Left renal cortex interstitium (tissue), 4 donors: ENCODE results near the gene PODNL1. TPM values are rescaled to one million over a fixed set of nuclear protein-coding genes. Genes with fewer than 3 reads are reported as not detected.
"Not testable (repeated sequence)": the region's sequence is repeated elsewhere in the genome, so short reads cannot be mapped to it uniquely, and the experiment has no call there.

Experiments used
- DNase-seq, 4 donors: peaks; one replicate each; pipeline ENCODE4 v3.0.0-alpha.2; 2013; ENCODE audit warnings: low read depth in 4 of 4, low spot score in 2 of 4, missing footprints in 1 of 4
- polyA plus RNA-seq, 4 donors: library from polyadenylated mRNA; unstranded; fragments of 120-200 nt; gene quantifications; one replicate each; pipeline ENCODE4 v1.2.1, GENCODE V29; 2013; ENCODE audit not compliant: insufficient read length in 4 of 4

PODNL1 gene
- polyA plus RNA-seq, 4 donors: 0.93 to 1.8 (median 1.3) TPM

GRCh38 chr19:13931391-13932148 is 6.6 kb downstream of the PODNL1 start:
- DNase-seq: no peak

- no peak for DNase-seq
Observed at GRCh38 chr19:13930402-13930801, 7.8 kb downstream of the PODNL1 start.

GRCh38 chr19:13929956-13930355 is 8.3 kb downstream of the PODNL1 start:
- DNase-seq: no peak

GRCh38 chr19:13929340-13929739 is 8.9 kb downstream of the PODNL1 start:
- DNase-seq: no peak

- no peak for DNase-seq
Observed at GRCh38 chr19:13926715-13927114, 11.5 kb downstream of the PODNL1 start.

- no peak for DNase-seq
Observed at GRCh38 chr19:13926010-13926409, 12.2 kb downstream of the PODNL1 start.

- no peak for DNase-seq
Observed at GRCh38 chr19:13923194-13923987, 14.8 kb downstream of the PODNL1 start.

- DNase-seq: not testable (repeated sequence)
Observed at GRCh38 chr19:13922118-13922517, 16.1 kb downstream of the PODNL1 start.

- no peak for DNase-seq
Observed at GRCh38 chr19:13920940-13921747, 17.1 kb downstream of the PODNL1 start.

- no peak for DNase-seq
Observed at GRCh38 chr19:13920524-13920923, 17.7 kb downstream of the PODNL1 start.

- DNase-seq: no peak
Observed at GRCh38 chr19:13918726-13919411, 19.3 kb downstream of the PODNL1 start.

GRCh38 chr19:13917888-13918406 is 20.3 kb downstream of the PODNL1 start:
- no peak for DNase-seq

- no peak for DNase-seq
Observed at GRCh38 chr19:13914777-13915176, 23.4 kb downstream of the PODNL1 start.

GRCh38 chr19:13913352-13913751 is 24.9 kb downstream of the PODNL1 start:
- DNase-seq: no peak

GRCh38 chr19:13909430-13909829 is 28.8 kb downstream of the PODNL1 start:
- DNase-seq: no peak

GRCh38 chr19:13908674-13909073 is 29.5 kb downstream of the PODNL1 start:
- DNase-seq: no peak

- no peak for DNase-seq
Observed at GRCh38 chr19:13906910-13907309, 31.3 kb downstream of the PODNL1 start.

- no peak for DNase-seq
Observed at GRCh38 chr19:13906521-13906904, 31.7 kb downstream of the PODNL1 start.

GRCh38 chr19:13905634-13906520 is 32.3 kb downstream of the PODNL1 start, which contains the start of the genes BRME1 and CC2D1A:
BRME1 (minus strand) TSS chr19:13906117; CDS start chr19:13904892, 1,225 bp downstream.
CC2D1A (plus strand) TSS chr19:13906201; CDS start chr19:13906442, 241 bp downstream.
- peak in 3 of 4 donors; percentile 52 to 81 (median 76) for DNase-seq
